HFF-Myc (cell line): ENCODE measurements around the gene CAMTA1.

Experiments
- DNase-seq: peaks from one replicate; pipeline ENCODE4 v3.0.0-alpha.2; 2011; ENCODE audit warnings: low read depth; ENCODE audit errors: extremely low read depth
- H3K4me3 ChIP-seq: replicated peaks from 2 replicates; pipeline ENCODE4 v1.5.1; 2011; ENCODE audit warnings: low read depth, mild to moderate bottlenecking, control low read depth, low read length
- CTCF ChIP-seq: IDR thresholded peaks from 2 replicates; pipeline ENCODE4 v1.5.1; 2012; ENCODE audit warnings: mild to moderate bottlenecking, low read depth, low read length, control low read depth; ENCODE audit errors: missing control alignments

Gene CAMTA1

GRCh38 chr1:7438921-7439655 lies 653.8 kb downstream of the CAMTA1 start:
- H3K4me3 ChIP-seq, result no peak overlapping the region
- DNase-seq, result no peak
- no peak for TF ChIP-seq CTCF

GRCh38 chr1:7440154-7440553 lies 654.9 kb downstream of the CAMTA1 start:
- no peak overlapping the region for H3K4me3 ChIP-seq
- no peak for DNase-seq
- no peak for TF ChIP-seq CTCF

- no peak for DNase-seq
- TF ChIP-seq CTCF, result no peak
- no peak overlapping the region for H3K4me3 ChIP-seq
These were observed 656.0 kb downstream of the CAMTA1 start for GRCh38 chr1:7441143-7441841.

GRCh38 chr1:7442036-7442435 lies 656.8 kb downstream of the CAMTA1 start:
- no peak for TF ChIP-seq CTCF
- no peak for DNase-seq
- H3K4me3 ChIP-seq, result no peak overlapping the region

- TF ChIP-seq CTCF, result no peak
- H3K4me3 ChIP-seq, result no peak overlapping the region
- DNase-seq, result no peak
These were observed 657.7 kb downstream of the CAMTA1 start for GRCh38 chr1:7442918-7443317.

GRCh38 chr1:7444363-7444762 lies 659.1 kb downstream of the CAMTA1 start:
- no peak for DNase-seq
- no peak overlapping the region for H3K4me3 ChIP-seq
- no peak for TF ChIP-seq CTCF
